GM23338 (cell line): ENCODE data around the gene BLTP3A.

Source experiments
- CREB1 ChIP-seq: fragments of 250-450 bp; sonication (Bioruptor Pico); IDR thresholded peaks from 2 replicates; pipeline ENCODE4 v1.5.0; 2020; ENCODE audit warnings: low read depth, mild to moderate bottlenecking, moderate library complexity
- CTCF ChIP-seq, 2 experiments: fragments of 200-600 bp in 1 of 2; sonication (generic) in 1 of 2; conservative IDR thresholded peaks; 2 replicates each; pipeline versions ENCODE4 v1.5.1 to v1.6.1; 2016 to 2017; ENCODE audit warnings: antibody characterized with exemption in 2 of 2, low read depth in 2 of 2, mild to moderate bottlenecking in 2 of 2, moderate library complexity in 1 of 2
- ETS1 ChIP-seq: IDR thresholded peaks from 2 replicates; pipeline ENCODE4 v1.6.1; 2016; ENCODE audit warnings: antibody characterized with exemption
- EZH2 ChIP-seq: fragments of 200-600 bp; sonication (generic); IDR thresholded peaks from one replicate; pipeline ENCODE4 v1.8.0; 2017; ENCODE audit warnings: antibody characterized with exemption, mild to moderate bottlenecking, low read depth; ENCODE audit not compliant: unreplicated experiment
- EZH2phosphoT487 ChIP-seq: fragments of 200-600 bp; sonication (generic); IDR thresholded peaks from one replicate; pipeline ENCODE4 v1.8.1; 2018; ENCODE audit warnings: antibody characterized with exemption; ENCODE audit not compliant: unreplicated experiment
- JUNB ChIP-seq: IDR thresholded peaks from one replicate; pipeline ENCODE4 v1.6.1; 2016; ENCODE audit warnings: antibody characterized with exemption; ENCODE audit not compliant: unreplicated experiment
- NANOG ChIP-seq: IDR thresholded peaks from 2 replicates; pipeline ENCODE4 v1.6.1; 2016; ENCODE audit warnings: antibody characterized with exemption, borderline replicate concordance
- POLR2AphosphoS5 ChIP-seq: IDR thresholded peaks from 2 replicates; pipeline ENCODE4 v1.6.1; 2016; ENCODE audit warnings: antibody characterized with exemption, low read depth
- ZNF114 ChIP-seq: fragments of 250-450 bp; sonication (Bioruptor Pico); IDR thresholded peaks from 2 replicates; pipeline ENCODE4 v1.5.0; 2020; ENCODE audit warnings: mild to moderate bottlenecking, moderate library complexity
- ZNF331 ChIP-seq: fragments of 250-450 bp; sonication (Bioruptor Pico); IDR thresholded peaks from 2 replicates; pipeline ENCODE4 v1.5.0; 2020; ENCODE audit warnings: low read depth, mild to moderate bottlenecking, moderate library complexity
- TF ChIP-seq, protein P1 (sequence below): IDR thresholded peaks from one replicate; pipeline ENCODE4 v1.6.1; 2018; ENCODE audit warnings: antibody characterized with exemption; ENCODE audit not compliant: unreplicated experiment
- TF ChIP-seq, protein P2 (sequence below): fragments of 250-450 bp; sonication (Bioruptor Pico); IDR thresholded peaks from 2 replicates; pipeline ENCODE4 v1.5.0; 2020; ENCODE audit warnings: mild to moderate bottlenecking, moderate library complexity

GRCh38 chr6:34791701-34792604 is at the start of gene BLTP3A:
- TF ChIP-seq CTCF (conservative IDR thresholded peaks at IDR 0.05; ENCODE audit: low read depth in 2 of 2) (no peak), EZH2phosphoT487 (no peak), POLR2AphosphoS5 (no peak), EZH2 (no peak), CREB1 (CRISPR knock-in tag) (no peak), JUNB (no peak), ZNF114 (CRISPR knock-in tag) (no peak), NANOG (no peak), ZNF331 (CRISPR knock-in tag) (no peak), ETS1 (no peak)
- TF ChIP-seq, protein P1, sequence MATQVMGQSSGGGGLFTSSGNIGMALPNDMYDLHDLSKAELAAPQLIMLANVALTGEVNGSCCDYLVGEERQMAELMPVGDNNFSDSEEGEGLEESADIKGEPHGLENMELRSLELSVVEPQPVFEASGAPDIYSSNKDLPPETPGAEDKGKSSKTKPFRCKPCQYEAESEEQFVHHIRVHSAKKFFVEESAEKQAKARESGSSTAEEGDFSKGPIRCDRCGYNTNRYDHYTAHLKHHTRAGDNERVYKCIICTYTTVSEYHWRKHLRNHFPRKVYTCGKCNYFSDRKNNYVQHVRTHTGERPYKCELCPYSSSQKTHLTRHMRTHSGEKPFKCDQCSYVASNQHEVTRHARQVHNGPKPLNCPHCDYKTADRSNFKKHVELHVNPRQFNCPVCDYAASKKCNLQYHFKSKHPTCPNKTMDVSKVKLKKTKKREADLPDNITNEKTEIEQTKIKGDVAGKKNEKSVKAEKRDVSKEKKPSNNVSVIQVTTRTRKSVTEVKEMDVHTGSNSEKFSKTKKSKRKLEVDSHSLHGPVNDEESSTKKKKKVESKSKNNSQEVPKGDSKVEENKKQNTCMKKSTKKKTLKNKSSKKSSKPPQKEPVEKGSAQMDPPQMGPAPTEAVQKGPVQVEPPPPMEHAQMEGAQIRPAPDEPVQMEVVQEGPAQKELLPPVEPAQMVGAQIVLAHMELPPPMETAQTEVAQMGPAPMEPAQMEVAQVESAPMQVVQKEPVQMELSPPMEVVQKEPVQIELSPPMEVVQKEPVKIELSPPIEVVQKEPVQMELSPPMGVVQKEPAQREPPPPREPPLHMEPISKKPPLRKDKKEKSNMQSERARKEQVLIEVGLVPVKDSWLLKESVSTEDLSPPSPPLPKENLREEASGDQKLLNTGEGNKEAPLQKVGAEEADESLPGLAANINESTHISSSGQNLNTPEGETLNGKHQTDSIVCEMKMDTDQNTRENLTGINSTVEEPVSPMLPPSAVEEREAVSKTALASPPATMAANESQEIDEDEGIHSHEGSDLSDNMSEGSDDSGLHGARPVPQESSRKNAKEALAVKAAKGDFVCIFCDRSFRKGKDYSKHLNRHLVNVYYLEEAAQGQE: no peak
- TF ChIP-seq, protein P2, sequence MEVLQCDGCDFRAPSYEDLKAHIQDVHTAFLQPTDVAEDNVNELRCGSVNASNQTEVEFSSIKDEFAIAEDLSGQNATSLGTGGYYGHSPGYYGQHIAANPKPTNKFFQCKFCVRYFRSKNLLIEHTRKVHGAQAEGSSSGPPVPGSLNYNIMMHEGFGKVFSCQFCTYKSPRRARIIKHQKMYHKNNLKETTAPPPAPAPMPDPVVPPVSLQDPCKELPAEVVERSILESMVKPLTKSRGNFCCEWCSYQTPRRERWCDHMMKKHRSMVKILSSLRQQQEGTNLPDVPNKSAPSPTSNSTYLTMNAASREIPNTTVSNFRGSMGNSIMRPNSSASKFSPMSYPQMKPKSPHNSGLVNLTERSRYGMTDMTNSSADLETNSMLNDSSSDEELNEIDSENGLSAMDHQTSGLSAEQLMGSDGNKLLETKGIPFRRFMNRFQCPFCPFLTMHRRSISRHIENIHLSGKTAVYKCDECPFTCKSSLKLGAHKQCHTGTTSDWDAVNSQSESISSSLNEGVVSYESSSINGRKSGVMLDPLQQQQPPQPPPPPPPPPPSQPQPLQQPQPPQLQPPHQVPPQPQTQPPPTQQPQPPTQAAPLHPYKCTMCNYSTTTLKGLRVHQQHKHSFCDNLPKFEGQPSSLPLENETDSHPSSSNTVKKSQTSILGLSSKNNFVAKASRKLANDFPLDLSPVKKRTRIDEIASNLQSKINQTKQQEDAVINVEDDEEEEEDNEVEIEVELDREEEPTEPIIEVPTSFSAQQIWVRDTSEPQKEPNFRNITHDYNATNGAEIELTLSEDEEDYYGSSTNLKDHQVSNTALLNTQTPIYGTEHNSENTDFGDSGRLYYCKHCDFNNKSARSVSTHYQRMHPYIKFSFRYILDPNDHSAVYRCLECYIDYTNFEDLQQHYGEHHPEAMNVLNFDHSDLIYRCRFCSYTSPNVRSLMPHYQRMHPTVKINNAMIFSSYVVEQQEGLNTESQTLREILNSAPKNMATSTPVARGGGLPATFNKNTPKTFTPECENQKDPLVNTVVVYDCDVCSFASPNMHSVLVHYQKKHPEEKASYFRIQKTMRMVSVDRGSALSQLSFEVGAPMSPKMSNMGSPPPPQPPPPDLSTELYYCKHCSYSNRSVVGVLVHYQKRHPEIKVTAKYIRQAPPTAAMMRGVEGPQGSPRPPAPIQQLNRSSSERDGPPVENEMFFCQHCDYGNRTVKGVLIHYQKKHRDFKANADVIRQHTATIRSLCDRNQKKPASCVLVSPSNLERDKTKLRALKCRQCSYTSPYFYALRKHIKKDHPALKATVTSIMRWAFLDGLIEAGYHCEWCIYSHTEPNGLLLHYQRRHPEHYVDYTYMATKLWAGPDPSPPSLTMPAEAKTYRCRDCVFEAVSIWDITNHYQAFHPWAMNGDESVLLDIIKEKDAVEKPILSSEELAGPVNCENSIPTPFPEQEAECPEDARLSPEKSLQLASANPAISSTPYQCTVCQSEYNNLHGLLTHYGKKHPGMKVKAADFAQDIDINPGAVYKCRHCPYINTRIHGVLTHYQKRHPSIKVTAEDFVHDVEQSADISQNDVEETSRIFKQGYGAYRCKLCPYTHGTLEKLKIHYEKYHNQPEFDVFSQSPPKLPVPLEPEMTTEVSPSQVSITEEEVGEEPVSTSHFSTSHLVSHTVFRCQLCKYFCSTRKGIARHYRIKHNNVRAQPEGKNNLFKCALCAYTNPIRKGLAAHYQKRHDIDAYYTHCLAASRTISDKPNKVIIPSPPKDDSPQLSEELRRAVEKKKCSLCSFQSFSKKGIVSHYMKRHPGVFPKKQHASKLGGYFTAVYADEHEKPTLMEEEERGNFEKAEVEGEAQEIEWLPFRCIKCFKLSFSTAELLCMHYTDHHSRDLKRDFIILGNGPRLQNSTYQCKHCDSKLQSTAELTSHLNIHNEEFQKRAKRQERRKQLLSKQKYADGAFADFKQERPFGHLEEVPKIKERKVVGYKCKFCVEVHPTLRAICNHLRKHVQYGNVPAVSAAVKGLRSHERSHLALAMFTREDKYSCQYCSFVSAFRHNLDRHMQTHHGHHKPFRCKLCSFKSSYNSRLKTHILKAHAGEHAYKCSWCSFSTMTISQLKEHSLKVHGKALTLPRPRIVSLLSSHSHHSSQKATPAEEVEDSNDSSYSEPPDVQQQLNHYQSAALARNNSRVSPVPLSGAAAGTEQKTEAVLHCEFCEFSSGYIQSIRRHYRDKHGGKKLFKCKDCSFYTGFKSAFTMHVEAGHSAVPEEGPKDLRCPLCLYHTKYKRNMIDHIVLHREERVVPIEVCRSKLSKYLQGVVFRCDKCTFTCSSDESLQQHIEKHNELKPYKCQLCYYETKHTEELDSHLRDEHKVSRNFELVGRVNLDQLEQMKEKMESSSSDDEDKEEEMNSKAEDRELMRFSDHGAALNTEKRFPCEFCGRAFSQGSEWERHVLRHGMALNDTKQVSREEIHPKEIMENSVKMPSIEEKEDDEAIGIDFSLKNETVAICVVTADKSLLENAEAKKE: no peak
